Measurements from ENCODE around the gene BPGM.

Gene BPGM

DNA sequence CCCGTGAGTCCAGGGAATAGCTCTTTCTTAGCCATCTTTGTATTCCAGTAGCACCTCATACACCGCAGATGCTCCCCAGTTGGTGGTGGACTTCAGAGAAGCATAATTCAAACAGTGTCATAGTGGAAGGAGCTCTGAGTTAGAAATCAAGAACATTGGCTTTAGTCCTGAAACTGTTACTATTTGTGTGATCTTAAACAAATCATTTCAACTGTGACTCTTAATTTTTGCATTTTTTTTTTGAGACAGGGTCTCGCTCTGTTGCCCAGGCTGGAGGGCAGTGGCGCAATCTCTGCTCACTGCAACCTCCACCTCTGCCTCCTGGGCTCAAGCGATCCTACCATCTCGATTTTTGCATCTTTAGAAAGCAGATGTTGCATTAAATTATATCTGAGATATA lies 1.8 kb downstream of the BPGM start:
- no peak for DNase-seq (ENCODE audit: low spot score)
- in situ Hi-C loops (cut with MboI; ENCODE audit: low pct_unique_long_range_greater_than_20kb, low sequenced_read_pairs, unreplicated experiment), result no loop called here
- TF ChIP-seq, protein P1, sequence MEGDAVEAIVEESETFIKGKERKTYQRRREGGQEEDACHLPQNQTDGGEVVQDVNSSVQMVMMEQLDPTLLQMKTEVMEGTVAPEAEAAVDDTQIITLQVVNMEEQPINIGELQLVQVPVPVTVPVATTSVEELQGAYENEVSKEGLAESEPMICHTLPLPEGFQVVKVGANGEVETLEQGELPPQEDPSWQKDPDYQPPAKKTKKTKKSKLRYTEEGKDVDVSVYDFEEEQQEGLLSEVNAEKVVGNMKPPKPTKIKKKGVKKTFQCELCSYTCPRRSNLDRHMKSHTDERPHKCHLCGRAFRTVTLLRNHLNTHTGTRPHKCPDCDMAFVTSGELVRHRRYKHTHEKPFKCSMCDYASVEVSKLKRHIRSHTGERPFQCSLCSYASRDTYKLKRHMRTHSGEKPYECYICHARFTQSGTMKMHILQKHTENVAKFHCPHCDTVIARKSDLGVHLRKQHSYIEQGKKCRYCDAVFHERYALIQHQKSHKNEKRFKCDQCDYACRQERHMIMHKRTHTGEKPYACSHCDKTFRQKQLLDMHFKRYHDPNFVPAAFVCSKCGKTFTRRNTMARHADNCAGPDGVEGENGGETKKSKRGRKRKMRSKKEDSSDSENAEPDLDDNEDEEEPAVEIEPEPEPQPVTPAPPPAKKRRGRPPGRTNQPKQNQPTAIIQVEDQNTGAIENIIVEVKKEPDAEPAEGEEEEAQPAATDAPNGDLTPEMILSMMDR (IDR thresholded peaks at IDR 0.05; ENCODE audit: extremely low read depth, insufficient read depth, missing control alignments), result no peak

DNA sequence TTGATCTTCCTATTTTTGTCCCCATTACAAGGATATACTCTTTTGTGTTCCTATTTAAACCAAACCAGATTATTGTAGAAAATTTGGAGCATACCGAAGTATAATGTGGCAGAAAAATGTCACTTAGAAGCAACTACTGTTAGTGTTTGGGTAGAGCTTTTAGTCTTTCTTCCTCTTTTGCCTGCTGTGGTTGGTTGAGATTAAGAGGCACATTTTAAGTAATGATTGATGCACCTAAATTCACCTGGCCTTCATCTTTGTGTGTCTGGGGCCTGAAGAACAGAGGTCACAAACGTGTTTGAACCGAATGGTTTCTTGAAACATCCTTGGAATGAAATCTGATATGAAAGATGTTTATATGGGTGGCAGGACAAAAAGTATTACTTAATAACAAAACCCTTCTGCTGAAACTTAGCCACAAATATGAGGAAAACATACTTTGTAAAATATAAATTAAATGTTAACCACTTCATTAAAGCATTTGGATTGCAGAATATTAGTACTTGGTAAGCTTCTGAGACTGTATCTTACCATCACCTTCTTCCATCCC lies 2.6 kb downstream of the BPGM start:
- in situ Hi-C loops (cut with MboI; ENCODE audit: low pct_unique_long_range_greater_than_20kb, low sequenced_read_pairs, unreplicated experiment), result no loop called here
- TF ChIP-seq, protein P1 (IDR thresholded peaks at IDR 0.05; ENCODE audit: extremely low read depth, insufficient read depth, missing control alignments), result no peak
- no peak for DNase-seq (ENCODE audit: low spot score)

DNA sequence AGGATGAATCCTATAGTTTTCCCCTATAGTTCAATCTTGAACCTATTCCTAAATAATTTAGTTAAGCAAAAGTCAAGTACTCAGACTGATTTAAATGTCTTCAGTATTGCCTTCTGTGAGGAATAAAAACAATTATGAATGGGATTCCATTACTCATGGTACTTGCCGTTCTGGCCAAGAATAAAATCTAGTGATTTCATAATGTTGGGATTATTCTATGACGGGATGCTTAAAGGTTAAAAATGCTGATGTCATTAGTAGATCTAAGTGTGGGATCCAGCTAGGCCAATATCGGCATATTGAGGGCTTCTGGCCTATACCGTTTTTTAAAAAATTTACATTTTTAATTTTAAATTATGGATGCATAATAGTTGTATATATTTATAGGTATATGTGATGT lies 5.3 kb downstream of the BPGM start:
- no peak for DNase-seq (ENCODE audit: low spot score)
- in situ Hi-C loops (cut with MboI; ENCODE audit: low pct_unique_long_range_greater_than_20kb, low sequenced_read_pairs, unreplicated experiment), result no loop called here
- TF ChIP-seq, protein P1 (IDR thresholded peaks at IDR 0.05; ENCODE audit: extremely low read depth, insufficient read depth, missing control alignments), result no peak

DNA sequence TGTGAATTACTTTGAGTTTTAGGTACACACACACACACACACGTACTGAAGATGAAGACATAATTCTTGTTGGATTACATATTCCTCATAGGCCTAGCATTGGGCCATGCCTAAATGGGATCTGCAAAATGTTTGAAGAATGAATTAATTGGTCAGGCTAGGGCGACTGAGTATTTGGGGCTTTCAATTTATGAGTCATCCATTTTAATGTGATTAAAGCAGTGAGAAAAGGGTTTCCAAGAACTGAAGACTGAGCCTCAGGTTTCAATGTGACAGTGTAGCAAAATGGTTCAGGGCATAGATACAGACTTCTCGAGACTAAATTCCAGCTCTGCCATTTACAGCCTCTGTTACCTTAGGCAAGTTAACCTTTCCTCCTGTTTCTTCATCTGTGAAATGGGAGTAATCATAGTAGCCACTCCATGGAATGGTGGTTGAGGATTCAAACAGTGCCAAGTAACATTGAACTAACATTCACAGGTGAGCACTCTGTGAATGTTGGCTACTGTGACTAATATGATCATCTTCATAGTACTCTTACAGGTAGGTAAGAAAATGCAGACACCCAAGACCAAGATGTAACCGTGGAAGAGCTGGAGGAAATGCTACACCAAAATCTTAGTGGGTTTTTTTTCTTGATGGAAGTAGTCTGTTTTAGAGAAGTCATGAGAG lies 7.6 kb downstream of the BPGM start:
- TF ChIP-seq, protein P1 (IDR thresholded peaks at IDR 0.05; ENCODE audit: extremely low read depth, insufficient read depth, missing control alignments), result no peak
- in situ Hi-C loops (cut with MboI; ENCODE audit: low pct_unique_long_range_greater_than_20kb, low sequenced_read_pairs, unreplicated experiment), result no loop called here
- no peak for DNase-seq (ENCODE audit: low spot score)

DNA sequence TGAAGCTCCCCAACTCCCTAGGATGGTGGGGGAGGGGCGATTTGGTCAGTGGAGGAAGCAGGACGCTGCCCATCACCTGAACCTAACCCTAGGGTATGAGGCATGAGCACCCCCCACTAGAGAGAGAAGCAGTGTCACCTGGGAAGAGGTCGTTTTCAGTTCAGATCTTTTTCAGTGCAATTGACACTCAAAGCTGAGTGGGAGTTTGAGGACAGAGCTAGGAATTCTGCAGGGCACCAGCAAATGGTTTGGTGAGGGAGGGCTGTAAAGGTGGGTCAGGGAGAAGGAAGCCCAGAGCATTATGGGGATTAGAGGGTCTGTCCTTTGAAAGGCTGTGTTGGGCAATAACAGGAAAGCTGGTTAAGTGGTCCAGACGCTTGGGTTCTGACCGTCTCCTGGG lies 10.9 kb downstream of the BPGM start:
- TF ChIP-seq, protein P1 (IDR thresholded peaks at IDR 0.05; ENCODE audit: extremely low read depth, insufficient read depth, missing control alignments), result no peak
- in situ Hi-C loops (cut with MboI; ENCODE audit: low pct_unique_long_range_greater_than_20kb, low sequenced_read_pairs, unreplicated experiment), result no loop called here
- no peak for DNase-seq (ENCODE audit: low spot score)

DNA sequence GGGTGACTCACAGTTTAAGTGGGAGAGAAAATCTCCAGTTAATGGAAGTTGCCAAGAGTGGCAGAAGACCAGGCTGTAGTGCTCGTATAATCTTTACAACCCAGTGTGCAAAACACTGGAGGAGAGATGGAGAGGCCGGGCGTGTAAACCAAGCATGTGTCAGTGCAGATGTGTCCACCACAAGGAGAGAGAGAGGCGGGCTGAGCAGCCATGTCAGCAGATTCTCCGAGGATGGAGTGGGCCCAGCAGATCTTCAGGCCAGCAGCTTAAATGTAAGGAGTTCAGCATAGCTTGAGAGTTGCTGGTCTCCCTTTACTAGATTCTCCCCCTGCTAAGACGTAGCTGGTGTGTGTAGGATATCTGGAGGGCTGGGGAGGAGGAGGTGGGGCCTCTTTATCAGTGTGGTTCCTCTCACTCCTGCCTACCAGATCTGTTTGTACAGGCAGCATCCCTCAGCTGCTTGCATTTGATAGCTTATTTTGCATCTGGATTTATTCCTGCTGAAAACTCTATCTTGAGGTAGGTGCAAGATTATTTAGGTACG lies 13.7 kb downstream of the BPGM start:
- no peak for DNase-seq (ENCODE audit: low spot score)
- in situ Hi-C loops (cut with MboI; ENCODE audit: low pct_unique_long_range_greater_than_20kb, low sequenced_read_pairs, unreplicated experiment), result no loop called here
- TF ChIP-seq, protein P1 (IDR thresholded peaks at IDR 0.05; ENCODE audit: extremely low read depth, insufficient read depth, missing control alignments), result no peak
